DOHH2 (cell line): Measurements from ENCODE around the gene ZBTB7C.

Source experiments
- H3F3A ChIP-seq: fragments of 200-600 bp; sonication (generic), shearing (Covaris generic); 2 replicates; pipeline ENCODE4 v1.6.0; 2016; ENCODE audit warnings: antibody characterized with exemption, mild to moderate bottlenecking; ENCODE audit not compliant: control insufficient read depth, insufficient read depth
- H3K27ac ChIP-seq: fragments of 200-600 bp; sonication (generic); 2 replicates; pipeline ENCODE4 v1.5.1; 2014; ENCODE audit warnings: low read depth, mild to moderate bottlenecking, low read length, moderate library complexity
- H3K27me3 ChIP-seq: fragments of 200-600 bp; sonication (generic); 2 replicates; pipeline ENCODE4 v1.6.1; 2014; ENCODE audit warnings: mild to moderate bottlenecking, low read length, mixed read lengths; ENCODE audit not compliant: control insufficient read depth
- H3K36me3 ChIP-seq: fragments of 200-600 bp; sonication (generic); 2 replicates; pipeline ENCODE4 v1.6.1; 2014; ENCODE audit warnings: mild to moderate bottlenecking, low read length, moderate library complexity, mixed read lengths; ENCODE audit not compliant: control insufficient read depth
- H3K4me1 ChIP-seq: fragments of 200-600 bp; sonication (generic); 2 replicates; pipeline ENCODE4 v1.6.1; 2014; ENCODE audit warnings: mild to moderate bottlenecking, low read length, mixed read lengths; ENCODE audit not compliant: control insufficient read depth
- H3K4me2 ChIP-seq: fragments of 200-600 bp; sonication (generic); 2 replicates; pipeline ENCODE4 v1.6.0; 2014; ENCODE audit warnings: mild to moderate bottlenecking, low read length, moderate library complexity
- H3K4me3 ChIP-seq: fragments of 200-600 bp; sonication (generic); 2 replicates; pipeline ENCODE4 v1.5.1; 2014; ENCODE audit warnings: mild to moderate bottlenecking, low read length, mixed read lengths
- H3K79me2 ChIP-seq: fragments of 200-600 bp; sonication (generic); 2 replicates; pipeline ENCODE4 v1.6.1; 2014; ENCODE audit warnings: mild to moderate bottlenecking, low read length, mixed read lengths; ENCODE audit not compliant: control insufficient read depth
- H3K9me2 ChIP-seq: fragments of 200-600 bp; sonication (generic); replicated peaks from 2 replicates; pipeline ENCODE4 v1.6.1; 2014; ENCODE audit warnings: mild to moderate bottlenecking, low read length, mixed read lengths; ENCODE audit not compliant: control insufficient read depth
- H3K9me3 ChIP-seq: fragments of 200-600 bp; sonication (generic); 2 replicates; pipeline ENCODE4 v1.6.1; 2014; ENCODE audit warnings: antibody characterized with exemption, low read length, mixed read lengths; ENCODE audit not compliant: control insufficient read depth, insufficient read depth
- H4K20me1 ChIP-seq: fragments of 200-600 bp; sonication (generic); 2 replicates; pipeline ENCODE4 v1.6.0; 2014; ENCODE audit warnings: low read depth, mild to moderate bottlenecking, antibody characterized with exemption, low read length, moderate library complexity; ENCODE audit not compliant: control insufficient read depth, insufficient read depth
- CTCF ChIP-seq: fragments of 200-600 bp; sonication (generic); IDR thresholded peaks from one replicate; pipeline ENCODE4 v1.5.1; 2014; ENCODE audit warnings: antibody characterized with exemption, mild to moderate bottlenecking, low read depth, low read length; ENCODE audit not compliant: poor library complexity, severe bottlenecking
- EZH2phosphoT487 ChIP-seq: fragments of 200-600 bp; sonication (generic); IDR thresholded peaks from 2 replicates; pipeline ENCODE4 v1.6.1; 2017; ENCODE audit warnings: borderline replicate concordance, mild to moderate bottlenecking, antibody characterized with exemption, low read length, moderate library complexity, mixed read lengths

The ZBTB7C gene

GRCh38 chr18:48454261-48454757 is 45.1 kb upstream of the ZBTB7C start:
- Histone ChIP-seq H4K20me1 (no peaks in the 10 kb centered on the region), H3K27me3 (peaks cover 22% of the 10 kb centered on the region), H3K9me3 (no peaks in the 10 kb centered on the region), H3K27ac (no peak overlapping the region), H3K79me2 (no peaks in the 10 kb centered on the region), H3K4me2 (no peak overlapping the region), H3K36me3 (no peaks in the 10 kb centered on the region), H3K9me2 (no peaks in the 10 kb centered on the region), H3F3A (no peaks in the 10 kb centered on the region), H3K4me3 (no peak overlapping the region), H3K4me1 (no peaks in the 10 kb centered on the region)
- no peak for TF ChIP-seq CTCF
- TF ChIP-seq EZH2phosphoT487, result no peak

DNA sequence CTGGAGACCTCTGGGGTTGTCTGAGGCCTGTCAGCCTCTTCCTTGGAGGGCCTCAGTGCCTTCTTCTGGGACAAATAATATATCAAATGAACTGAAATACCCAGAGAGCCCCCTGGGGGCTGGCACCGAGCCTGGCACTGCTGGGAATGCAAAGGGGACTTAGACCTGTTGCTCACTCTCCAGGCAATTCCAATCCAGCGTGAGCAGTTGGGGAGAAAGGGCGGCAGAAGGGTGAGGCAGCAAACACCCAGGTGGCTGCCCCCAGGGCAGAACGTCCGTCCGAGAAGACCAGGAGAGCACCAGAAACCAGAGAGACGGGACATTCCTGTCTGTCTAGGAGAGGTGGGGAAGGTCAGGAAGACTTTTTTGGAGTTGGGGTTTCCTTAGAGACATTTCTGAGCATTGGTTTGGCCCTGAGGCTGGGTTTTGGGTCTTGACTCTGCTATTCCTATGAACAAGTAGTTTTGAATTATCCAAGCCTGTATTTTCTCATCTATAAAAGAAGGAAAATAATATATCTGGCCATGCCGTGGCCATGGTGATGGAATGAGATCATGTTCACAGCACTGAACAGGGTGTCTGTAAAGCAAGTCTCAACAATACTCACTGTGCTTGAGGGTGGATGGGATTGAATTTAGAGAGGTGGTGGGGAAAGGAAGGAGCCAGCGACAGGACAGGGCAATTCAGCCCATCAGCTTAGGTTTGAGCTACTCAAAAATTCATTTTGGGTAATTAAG is 44.3 kb upstream of the ZBTB7C start:
- H3K79me2 ChIP-seq, result no peaks in the 10 kb centered on the region
- H3K4me2 ChIP-seq, result no peak overlapping the region
- H3K4me3 ChIP-seq, result no peak overlapping the region
- TF ChIP-seq EZH2phosphoT487, result no peak
- H4K20me1 ChIP-seq, result no peaks in the 10 kb centered on the region
- H3K9me2 ChIP-seq, result no peaks in the 10 kb centered on the region
- H3K27ac ChIP-seq, result no peak overlapping the region
- no peaks in the 10 kb centered on the region for H3F3A ChIP-seq
- H3K9me3 ChIP-seq, result no peaks in the 10 kb centered on the region
- H3K4me1 ChIP-seq, result no peaks in the 10 kb centered on the region
- no peaks in the 10 kb centered on the region for H3K36me3 ChIP-seq
- peaks cover 20% of the 10 kb centered on the region for H3K27me3 ChIP-seq

DNA sequence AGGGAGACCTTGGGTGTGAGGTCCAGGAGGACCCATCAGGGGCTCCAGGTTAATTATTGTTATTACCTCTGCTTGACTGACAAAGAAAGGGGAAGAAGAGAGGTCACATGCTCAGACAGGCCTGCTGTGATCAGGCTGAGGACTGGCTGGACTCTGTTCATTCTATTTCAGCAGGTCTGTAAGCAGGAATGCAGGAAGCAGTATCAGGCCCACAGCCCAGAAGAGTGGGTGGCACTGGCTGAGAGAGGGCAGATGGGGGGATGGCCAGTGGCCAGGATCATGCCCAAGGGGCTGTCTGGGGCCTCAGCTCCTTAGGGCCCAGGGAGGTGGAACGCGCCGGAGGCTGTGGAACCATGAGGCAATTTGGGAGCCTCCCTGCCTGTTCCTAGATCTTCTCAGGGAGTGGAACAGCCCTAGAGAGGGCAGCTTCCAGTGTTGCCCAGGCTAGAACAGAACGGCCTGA is 43.7 kb upstream of the ZBTB7C start:
- Histone ChIP-seq H3K4me2 (no peak overlapping the region), H3K9me2 (no peaks in the 10 kb centered on the region), H3K27ac (no peak overlapping the region), H3K4me3 (no peak overlapping the region), H3K36me3 (no peaks in the 10 kb centered on the region), H3K4me1 (no peaks in the 10 kb centered on the region), H3K79me2 (no peaks in the 10 kb centered on the region), H4K20me1 (no peaks in the 10 kb centered on the region), H3F3A (no peaks in the 10 kb centered on the region), H3K9me3 (no peaks in the 10 kb centered on the region), H3K27me3 (peaks cover 20% of the 10 kb centered on the region)
- TF ChIP-seq EZH2phosphoT487 (no peak), CTCF (no peak)

DNA sequence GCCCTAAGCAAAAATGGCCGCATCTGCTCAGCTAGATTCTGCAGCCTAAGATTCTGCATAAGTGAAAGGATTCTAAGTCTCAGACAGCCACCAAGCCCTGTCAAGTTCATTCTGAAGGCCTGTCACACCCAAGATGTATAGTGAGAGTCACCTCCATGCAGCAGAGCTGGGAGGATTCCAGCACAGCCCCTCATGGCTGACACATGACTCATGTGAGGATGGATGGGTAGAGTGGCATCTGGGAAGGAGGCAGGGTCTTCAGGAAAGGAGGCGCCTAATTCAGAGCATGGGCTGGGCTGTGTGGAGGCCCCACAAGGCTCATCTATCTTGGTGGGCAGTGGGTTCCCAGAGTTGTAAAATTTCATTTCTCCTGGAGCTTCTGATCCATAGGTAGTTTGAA is 41.5 kb upstream of the ZBTB7C start:
- TF ChIP-seq CTCF (no peak), EZH2phosphoT487 (no peak)
- H3K36me3 ChIP-seq, result no peaks in the 10 kb centered on the region

More for the DNA sequence above, 41.5 kb upstream of the ZBTB7C start:
- no peaks in the 10 kb centered on the region for H3K79me2 ChIP-seq
- no peaks in the 10 kb centered on the region for H4K20me1 ChIP-seq
- H3K4me3 ChIP-seq, result no peak overlapping the region
- H3K4me1 ChIP-seq, result no peaks in the 10 kb centered on the region
- no peaks in the 10 kb centered on the region for H3K9me3 ChIP-seq
- no peaks in the 10 kb centered on the region for H3K9me2 ChIP-seq
- H3K4me2 ChIP-seq, result no peak overlapping the region
- no peak overlapping the region for H3K27ac ChIP-seq
- H3F3A ChIP-seq, result no peaks in the 10 kb centered on the region
- H3K27me3 ChIP-seq, result peaks cover 14% of the 10 kb centered on the region
